ENCODE data around the gene STARD4.

STARD4 gene

DNA sequence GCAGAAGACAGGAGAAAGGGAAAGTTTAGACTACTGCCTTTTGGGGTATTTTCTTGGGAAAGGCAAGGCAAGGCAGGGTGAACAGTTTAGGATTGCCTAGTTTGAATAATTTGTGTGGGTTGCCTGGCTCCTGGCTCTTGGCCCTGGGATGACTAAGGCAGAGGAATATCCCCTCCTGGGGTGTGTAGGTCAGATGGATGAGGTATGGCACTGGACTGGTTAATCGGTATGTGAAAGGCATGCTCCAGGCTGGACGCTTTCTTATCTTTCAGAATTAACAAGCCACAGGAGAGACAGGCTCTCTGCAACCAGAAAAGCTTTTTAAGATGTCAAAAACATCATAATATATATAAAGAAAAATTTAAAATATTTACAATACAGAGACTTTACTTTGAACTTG is 58.6 kb downstream of the STARD4 start:
- Histone ChIP-seq H3K4me1 (ENCODE audit: insufficient read depth, low read length, poor library complexity, severe bottlenecking) (no peaks in the 10 kb centered on the region), H3K4me2 (ENCODE audit: low read depth, low read length, poor library complexity, severe bottlenecking) (no peak overlapping the region), H3K9me2 (replicated peaks; ENCODE audit: low read depth, low read length) (no peaks in the 10 kb centered on the region), H3K4me3 (ENCODE audit: low read length, poor library complexity, severe bottlenecking) (no peak overlapping the region), H3K36me3 (ENCODE audit: insufficient read depth, low read length) (peaks cover 5% of the 10 kb centered on the region; the same call in 1 of the 2 replicates), H4K20me1 (ENCODE audit: insufficient read depth, low read length, poor library complexity, severe bottlenecking) (no peaks in the 10 kb centered on the region), H3K9ac (ENCODE audit: low read depth, low read length, poor library complexity, severe bottlenecking) (no peak overlapping the region), H3F3A (ENCODE audit: low read depth) (no peaks in the 10 kb centered on the region), H2AFZ (ENCODE audit: low read length) (no peak overlapping the region), H3K27me3 (ENCODE audit: insufficient read depth, low read length, poor library complexity, severe bottlenecking) (no peaks in the 10 kb centered on the region), H3K79me2 (ENCODE audit: insufficient read depth, low read length) (no peaks in the 10 kb centered on the region), H3K9me3 (ENCODE audit: insufficient read depth, low read depth, low read length) (no peaks in the 10 kb centered on the region)
- TF ChIP-seq, protein P1, sequence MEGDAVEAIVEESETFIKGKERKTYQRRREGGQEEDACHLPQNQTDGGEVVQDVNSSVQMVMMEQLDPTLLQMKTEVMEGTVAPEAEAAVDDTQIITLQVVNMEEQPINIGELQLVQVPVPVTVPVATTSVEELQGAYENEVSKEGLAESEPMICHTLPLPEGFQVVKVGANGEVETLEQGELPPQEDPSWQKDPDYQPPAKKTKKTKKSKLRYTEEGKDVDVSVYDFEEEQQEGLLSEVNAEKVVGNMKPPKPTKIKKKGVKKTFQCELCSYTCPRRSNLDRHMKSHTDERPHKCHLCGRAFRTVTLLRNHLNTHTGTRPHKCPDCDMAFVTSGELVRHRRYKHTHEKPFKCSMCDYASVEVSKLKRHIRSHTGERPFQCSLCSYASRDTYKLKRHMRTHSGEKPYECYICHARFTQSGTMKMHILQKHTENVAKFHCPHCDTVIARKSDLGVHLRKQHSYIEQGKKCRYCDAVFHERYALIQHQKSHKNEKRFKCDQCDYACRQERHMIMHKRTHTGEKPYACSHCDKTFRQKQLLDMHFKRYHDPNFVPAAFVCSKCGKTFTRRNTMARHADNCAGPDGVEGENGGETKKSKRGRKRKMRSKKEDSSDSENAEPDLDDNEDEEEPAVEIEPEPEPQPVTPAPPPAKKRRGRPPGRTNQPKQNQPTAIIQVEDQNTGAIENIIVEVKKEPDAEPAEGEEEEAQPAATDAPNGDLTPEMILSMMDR (conservative IDR thresholded peaks at IDR 0.05; ENCODE audit: low read length) = no peak
- TF ChIP-seq EZH2phosphoT487 (IDR thresholded peaks at IDR 0.05; ENCODE audit: borderline replicate concordance) = no peak

GRCh38 chr5:111453295-111453694 is 59.0 kb downstream of the STARD4 start:
- no peaks in the 10 kb centered on the region for H3K4me1 ChIP-seq (ENCODE audit: insufficient read depth, low read length, poor library complexity, severe bottlenecking)
- no peak overlapping the region for H3K4me3 ChIP-seq (ENCODE audit: low read length, poor library complexity, severe bottlenecking)
- no peak overlapping the region for H3K9ac ChIP-seq (ENCODE audit: low read depth, low read length, poor library complexity, severe bottlenecking)
- H3K4me2 ChIP-seq (ENCODE audit: low read depth, low read length, poor library complexity, severe bottlenecking) = no peak overlapping the region
- H3K79me2 ChIP-seq (ENCODE audit: insufficient read depth, low read length) = no peaks in the 10 kb centered on the region
- no peaks in the 10 kb centered on the region for H3F3A ChIP-seq (ENCODE audit: low read depth)
- no peak for TF ChIP-seq EZH2phosphoT487 (IDR thresholded peaks at IDR 0.05; ENCODE audit: borderline replicate concordance)
- TF ChIP-seq, protein P1 (conservative IDR thresholded peaks at IDR 0.05; ENCODE audit: low read length) = no peak
- no peaks in the 10 kb centered on the region for H3K9me2 ChIP-seq (replicated peaks; ENCODE audit: low read depth, low read length)
- H3K9me3 ChIP-seq (ENCODE audit: insufficient read depth, low read depth, low read length) = no peaks in the 10 kb centered on the region
- H4K20me1 ChIP-seq (ENCODE audit: insufficient read depth, low read length, poor library complexity, severe bottlenecking) = no peaks in the 10 kb centered on the region
- H3K27me3 ChIP-seq (ENCODE audit: insufficient read depth, low read length, poor library complexity, severe bottlenecking) = no peaks in the 10 kb centered on the region
- peaks cover 5% of the 10 kb centered on the region; the same call in 1 of the 2 replicates for H3K36me3 ChIP-seq (ENCODE audit: insufficient read depth, low read length)
- H2AFZ ChIP-seq (ENCODE audit: low read length) = no peak overlapping the region

- Histone ChIP-seq H3F3A (ENCODE audit: low read depth) (no peaks in the 10 kb centered on the region), H3K4me3 (ENCODE audit: low read length, poor library complexity, severe bottlenecking) (no peak overlapping the region), H3K4me2 (ENCODE audit: low read depth, low read length, poor library complexity, severe bottlenecking) (peak overlapping the region; percentile 48), H2AFZ (ENCODE audit: low read length) (no peak overlapping the region), H3K4me1 (ENCODE audit: insufficient read depth, low read length, poor library complexity, severe bottlenecking) (peaks cover 8% of the 10 kb centered on the region), H3K27me3 (ENCODE audit: insufficient read depth, low read length, poor library complexity, severe bottlenecking) (no peaks in the 10 kb centered on the region), H3K9me3 (ENCODE audit: insufficient read depth, low read depth, low read length) (no peaks in the 10 kb centered on the region), H3K36me3 (ENCODE audit: insufficient read depth, low read length) (peaks cover 5% of the 10 kb centered on the region; the same call in 1 of the 2 replicates), H3K79me2 (ENCODE audit: insufficient read depth, low read length) (no peaks in the 10 kb centered on the region), H3K9ac (ENCODE audit: low read depth, low read length, poor library complexity, severe bottlenecking) (no peak overlapping the region), H3K9me2 (replicated peaks; ENCODE audit: low read depth, low read length) (no peaks in the 10 kb centered on the region), H4K20me1 (ENCODE audit: insufficient read depth, low read length, poor library complexity, severe bottlenecking) (no peaks in the 10 kb centered on the region)
- no peak for TF ChIP-seq EZH2phosphoT487 (IDR thresholded peaks at IDR 0.05; ENCODE audit: borderline replicate concordance)
- TF ChIP-seq, protein P1 (conservative IDR thresholded peaks at IDR 0.05; ENCODE audit: low read length) = no peak
These were observed 64.5 kb downstream of the STARD4 start for GRCh38 chr5:111447822-111448221.
